Measurements from ENCODE around the gene CPNE6. TPM values are rescaled to one million over a fixed set of nuclear protein-coding genes. Genes with fewer than 3 reads are reported as not detected.

Gene CPNE6
- total and polyA plus RNA-seq, 2 of the 13 experiments (the other 11 are each of a cell fraction or from before 2014, with no cell fraction given): not detected

- no peak for TF ChIP-seq NCOR1 (IDR thresholded peaks at IDR 0.05; ENCODE audit: borderline replicate concordance, low read length)
- TF ChIP-seq ZNF687 (CRISPR knock-in tag; IDR thresholded peaks at IDR 0.05): peak; percentile 46
- peak; percentile 92; the same call in 1 of the 2 replicates for TF ChIP-seq ZBTB42 (CRISPR knock-in tag; IDR thresholded peaks at IDR 0.05)
- TF ChIP-seq CCDC6 (CRISPR knock-in tag; IDR thresholded peaks at IDR 0.05): 0 out of 2 replicates have a peak, but pooled peaks have one; percentile 47
- TF ChIP-seq, protein P1, sequence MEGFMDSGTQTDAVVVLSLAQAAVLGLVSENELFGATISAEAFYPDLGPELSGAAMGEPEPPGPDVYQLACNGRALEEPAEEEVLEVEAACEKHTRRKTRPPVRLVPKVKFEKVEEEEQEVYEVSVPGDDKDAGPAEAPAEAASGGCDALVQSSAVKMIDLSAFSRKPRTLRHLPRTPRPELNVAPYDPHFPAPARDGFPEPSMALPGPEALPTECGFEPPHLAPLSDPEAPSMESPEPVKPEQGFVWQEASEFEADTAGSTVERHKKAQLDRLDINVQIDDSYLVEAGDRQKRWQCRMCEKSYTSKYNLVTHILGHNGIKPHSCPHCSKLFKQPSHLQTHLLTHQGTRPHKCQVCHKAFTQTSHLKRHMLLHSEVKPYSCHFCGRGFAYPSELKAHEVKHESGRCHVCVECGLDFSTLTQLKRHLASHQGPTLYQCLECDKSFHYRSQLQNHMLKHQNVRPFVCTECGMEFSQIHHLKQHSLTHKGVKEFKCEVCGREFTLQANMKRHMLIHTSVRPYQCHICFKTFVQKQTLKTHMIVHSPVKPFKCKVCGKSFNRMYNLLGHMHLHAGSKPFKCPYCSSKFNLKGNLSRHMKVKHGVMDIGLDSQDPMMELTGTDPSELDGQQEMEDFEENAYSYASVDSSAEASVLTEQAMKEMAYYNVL (CRISPR knock-in tag; IDR thresholded peaks at IDR 0.05; ENCODE audit: borderline replicate concordance): peak; percentile 84; the same call in 1 of the 2 replicates
- TF ChIP-seq ZNF576 (CRISPR knock-in tag; IDR thresholded peaks at IDR 0.05): no peak
- no peak for TF ChIP-seq TBX3 (IDR thresholded peaks at IDR 0.05; ENCODE audit: borderline replicate concordance)
- TF ChIP-seq ARNT2 (CRISPR knock-in tag; IDR thresholded peaks at IDR 0.05; ENCODE audit: low read depth): no peak
- no peak for TF ChIP-seq GABPA (IDR thresholded peaks at IDR 0.05; ENCODE audit: low read depth, low read length)
- peak; percentile 56; the same call in 1 of the 2 replicates for TF ChIP-seq GABPA (CRISPR knock-in tag; IDR thresholded peaks at IDR 0.05; ENCODE audit: low read depth)
- TF ChIP-seq, protein P2, sequence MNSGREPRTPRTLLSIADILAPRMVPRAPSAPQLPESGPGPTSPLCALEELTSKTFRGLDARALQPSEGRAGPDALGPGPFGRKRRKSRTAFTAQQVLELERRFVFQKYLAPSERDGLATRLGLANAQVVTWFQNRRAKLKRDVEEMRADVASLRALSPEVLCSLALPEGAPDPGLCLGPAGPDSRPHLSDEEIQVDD (CRISPR knock-in tag; IDR thresholded peaks at IDR 0.05; ENCODE audit: borderline replicate concordance): no peak
- TF ChIP-seq RARA (CRISPR knock-in tag; IDR thresholded peaks at IDR 0.05): peak; percentile 43; the same call in 1 of the 2 replicates
- peak; percentile 76; the same call in 1 of the 2 replicates for TF ChIP-seq ZNF230 (CRISPR knock-in tag; IDR thresholded peaks at IDR 0.05)
- TF ChIP-seq THYN1 (CRISPR knock-in tag; IDR thresholded peaks at IDR 0.05; ENCODE audit: borderline replicate concordance, low read depth): no peak
- TF ChIP-seq ZNF598 (CRISPR knock-in tag; IDR thresholded peaks at IDR 0.05; ENCODE audit: borderline replicate concordance): no peak; the same call in 1 of the 2 replicates
- no peak; the same call in 1 of the 2 replicates for TF ChIP-seq PHF20 (CRISPR knock-in tag; IDR thresholded peaks at IDR 0.05)
- TF ChIP-seq, protein P3, sequence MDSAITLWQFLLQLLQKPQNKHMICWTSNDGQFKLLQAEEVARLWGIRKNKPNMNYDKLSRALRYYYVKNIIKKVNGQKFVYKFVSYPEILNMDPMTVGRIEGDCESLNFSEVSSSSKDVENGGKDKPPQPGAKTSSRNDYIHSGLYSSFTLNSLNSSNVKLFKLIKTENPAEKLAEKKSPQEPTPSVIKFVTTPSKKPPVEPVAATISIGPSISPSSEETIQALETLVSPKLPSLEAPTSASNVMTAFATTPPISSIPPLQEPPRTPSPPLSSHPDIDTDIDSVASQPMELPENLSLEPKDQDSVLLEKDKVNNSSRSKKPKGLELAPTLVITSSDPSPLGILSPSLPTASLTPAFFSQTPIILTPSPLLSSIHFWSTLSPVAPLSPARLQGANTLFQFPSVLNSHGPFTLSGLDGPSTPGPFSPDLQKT (CRISPR knock-in tag; IDR thresholded peaks at IDR 0.05; ENCODE audit: borderline replicate concordance): no peak
- TF ChIP-seq SOX6 (IDR thresholded peaks at IDR 0.05): no peak
- TF ChIP-seq SOX6 (CRISPR knock-in tag; IDR thresholded peaks at IDR 0.05): 0 out of 2 replicates have a peak, but pooled peaks have one; percentile 25
- TF ChIP-seq FOXK1 (CRISPR knock-in tag; IDR thresholded peaks at IDR 0.05; ENCODE audit: borderline replicate concordance, low read depth): no peak
These were observed 4.0 kb upstream of the CPNE6 start (continued) for GRCh38 chr14:24067133-24068082.

Data from HepG2 (cell line).